Neural cell (in vitro differentiated cells): Measurements from ENCODE around the gene COL13A1. TPM values are rescaled to one million over a fixed set of nuclear protein-coding genes. Genes with fewer than 3 reads are reported as not detected.

Source experiments
- H2AFZ ChIP-seq: fragments of 200-600, 300-800 bp; sonication (generic), shearing (Covaris generic); 2 replicates; pipeline ENCODE4 v1.6.0; 2014; ENCODE audit warnings: low read depth, mild to moderate bottlenecking, antibody characterized with exemption, low read length, moderate library complexity
- H3F3A ChIP-seq: fragments of 200-600 bp; shearing (Covaris generic); 2 replicates; pipeline ENCODE4 v1.6.1; 2016; ENCODE audit warnings: mild to moderate bottlenecking, moderate library complexity, mixed read lengths, antibody characterized with exemption, low read length; ENCODE audit not compliant: insufficient read depth, poor library complexity, severe bottlenecking
- H3K27ac ChIP-seq: fragments of 200-600, 300-800 bp; sonication (generic), shearing (Covaris generic); 2 replicates; pipeline ENCODE4 v1.5.1; 2014; ENCODE audit warnings: mild to moderate bottlenecking, low read length, moderate library complexity
- H3K27me3 ChIP-seq: fragments of 300-800, 200-600 bp; sonication (generic), shearing (Covaris generic); 2 replicates; pipeline ENCODE4 v1.6.0; 2014; ENCODE audit warnings: mild to moderate bottlenecking, low read depth, low read length, moderate library complexity; ENCODE audit not compliant: insufficient read depth
- H3K36me3 ChIP-seq: fragments of 300-800, 200-600 bp; sonication (generic), shearing (Covaris generic); 2 replicates; pipeline ENCODE4 v1.5.1; 2014; ENCODE audit warnings: mild to moderate bottlenecking, antibody characterized with exemption, low read length, moderate library complexity; ENCODE audit not compliant: insufficient read depth
- H3K4me2 ChIP-seq: fragments of 300-800, 200-600 bp; sonication (generic), shearing (Covaris generic); 2 replicates; pipeline ENCODE4 v1.6.0; 2014; ENCODE audit warnings: mild to moderate bottlenecking, low read length
- H3K4me3 ChIP-seq: fragments of 300-800, 200-600 bp; sonication (generic), shearing (Covaris generic); 2 replicates; pipeline ENCODE4 v1.5.1; 2014; ENCODE audit warnings: mild to moderate bottlenecking, low read length, moderate library complexity
- H3K79me2 ChIP-seq: fragments of 200-600 bp; shearing (Covaris generic); replicated peaks from 2 replicates; pipeline ENCODE4 v1.6.0; 2014; ENCODE audit warnings: mild to moderate bottlenecking, low read length, moderate library complexity; ENCODE audit not compliant: insufficient read depth
- H3K9ac ChIP-seq: fragments of 300-800, 200-600 bp; sonication (generic), shearing (Covaris generic); 2 replicates; pipeline ENCODE4 v1.6.1; 2016; ENCODE audit warnings: mild to moderate bottlenecking, low read length, mixed read lengths
- H3K9me2 ChIP-seq: fragments of 200-600 bp; shearing (Covaris generic); 2 replicates; pipeline ENCODE4 v1.6.1; 2016; ENCODE audit warnings: mild to moderate bottlenecking, low read length, mixed read lengths; ENCODE audit not compliant: insufficient read depth
- H3K9me3 ChIP-seq: fragments of 200-600, 300-800 bp; sonication (generic), shearing (Covaris generic); 2 replicates; pipeline ENCODE4 v1.6.1; 2016; ENCODE audit warnings: mild to moderate bottlenecking, mixed run types, low read length, moderate library complexity, mixed read lengths
- H4K20me1 ChIP-seq: fragments of 200-600 bp; shearing (Covaris generic); 2 replicates; pipeline ENCODE4 v1.6.1; 2016; ENCODE audit warnings: mild to moderate bottlenecking, mixed run types; ENCODE audit not compliant: insufficient read depth
- CTCF ChIP-seq: fragments of 450-650 bp; IDR thresholded peaks from 2 replicates; pipeline ENCODE4 v1.5.1; 2014; ENCODE audit warnings: antibody characterized with exemption, mild to moderate bottlenecking, moderate library complexity; ENCODE audit not compliant: poor library complexity, severe bottlenecking
- EP300 ChIP-seq: fragments of 450-650 bp; conservative IDR thresholded peaks from 2 replicates; pipeline ENCODE4 v1.6.1; 2014; ENCODE audit warnings: antibody characterized with exemption, mild to moderate bottlenecking, moderate library complexity; ENCODE audit not compliant: poor library complexity, severe bottlenecking
- EZH2 ChIP-seq: fragments of 200-600, 300-800 bp; shearing (Covaris generic), sonication (generic); IDR thresholded peaks from 2 replicates; pipeline ENCODE4 v1.6.1; 2014; ENCODE audit warnings: antibody characterized with exemption, low read length, borderline replicate concordance, mild to moderate bottlenecking; ENCODE audit not compliant: insufficient read depth, poor library complexity, severe bottlenecking
- MXI1 ChIP-seq: fragments of 450-650 bp; conservative IDR thresholded peaks from 2 replicates; pipeline ENCODE4 v1.6.1; 2014; ENCODE audit warnings: antibody characterized with exemption, mild to moderate bottlenecking; ENCODE audit not compliant: poor library complexity, severe bottlenecking
- POLR2AphosphoS5 ChIP-seq: IDR thresholded peaks from 2 replicates; pipeline ENCODE4 v1.6.1; 2012
- RAD21 ChIP-seq: fragments of 450-650 bp; conservative IDR thresholded peaks from 2 replicates; pipeline ENCODE4 v1.6.1; 2014; ENCODE audit warnings: antibody characterized with exemption, mild to moderate bottlenecking, moderate library complexity
- REST ChIP-seq: IDR thresholded peaks from 2 replicates; pipeline ENCODE4 v1.6.1; 2012; ENCODE audit warnings: borderline replicate concordance
- SMC3 ChIP-seq: fragments of 450-650 bp; conservative IDR thresholded peaks from 2 replicates; pipeline ENCODE4 v1.6.1; 2014; ENCODE audit warnings: antibody characterized with exemption, mild to moderate bottlenecking, moderate library complexity; ENCODE audit not compliant: poor library complexity
- TAF1 ChIP-seq: IDR thresholded peaks from 2 replicates; pipeline ENCODE4 v1.6.1; 2012; ENCODE audit warnings: low read depth
- polyA plus RNA-seq: library from polyadenylated mRNA; depleted of rRNA; stranded (reverse); fragments of >200 nt; gene quantifications from 2 replicates; pipeline ENCODE4 v1.2.3, GENCODE V29; 2014

Gene COL13A1
- polyA plus RNA-seq, 1 donor from 2014 or later = 4.7 TPM

GRCh38 chr10:69843923-69844322 lies 42.2 kb downstream of the COL13A1 start:
- Histone ChIP-seq H2AFZ (no peak overlapping the region), H3K4me2 (no peak overlapping the region), H4K20me1 (no peaks in the 10 kb centered on the region), H3K9me2 (no peaks in the 10 kb centered on the region), H3K4me3 (no peak overlapping the region), H3K79me2 (no peaks in the 10 kb centered on the region), H3K36me3 (no peaks in the 10 kb centered on the region), H3K9ac (no peak overlapping the region), H3K27ac (no peak overlapping the region), H3K9me3 (no peaks in the 10 kb centered on the region), H3K27me3 (no peaks in the 10 kb centered on the region), H3F3A (no peaks in the 10 kb centered on the region)
- TF ChIP-seq EP300 = no peak
- TF ChIP-seq MXI1 = no peak
- no peak for TF ChIP-seq TAF1
- no peak for TF ChIP-seq RAD21
- no peak for TF ChIP-seq CTCF
- TF ChIP-seq POLR2AphosphoS5 = no peak
- TF ChIP-seq EZH2 = no peak
- TF ChIP-seq SMC3 = no peak
- TF ChIP-seq REST = no peak

GRCh38 chr10:69844698-69845097 lies 43.0 kb downstream of the COL13A1 start:
- no peak overlapping the region for H3K9ac ChIP-seq
- H3K4me2 ChIP-seq = no peak overlapping the region
- no peaks in the 10 kb centered on the region for H3K79me2 ChIP-seq
- no peaks in the 10 kb centered on the region for H3K27me3 ChIP-seq
- TF ChIP-seq EP300 (no peak), RAD21 (no peak), CTCF (no peak), REST (no peak), EZH2 (no peak), TAF1 (no peak), MXI1 (no peak), POLR2AphosphoS5 (no peak), SMC3 (no peak)
- no peaks in the 10 kb centered on the region for H3F3A ChIP-seq
- no peaks in the 10 kb centered on the region for H3K9me2 ChIP-seq
- no peak overlapping the region for H3K27ac ChIP-seq
- H2AFZ ChIP-seq = no peak overlapping the region
- no peak overlapping the region for H3K4me3 ChIP-seq
- H3K9me3 ChIP-seq = no peaks in the 10 kb centered on the region
- no peaks in the 10 kb centered on the region for H3K36me3 ChIP-seq
- H4K20me1 ChIP-seq = no peaks in the 10 kb centered on the region
